Activated CD8-positive, alpha-beta memory T cell treated with anti-CD3 and anti-CD28 coated beads, Interleukin-2, amount 50 U/mL, for 48 hours (primary cell): Measurements from ENCODE around the gene ACVR1C.
"Not testable (repeated sequence)": the region's sequence is repeated elsewhere in the genome, so short reads cannot be mapped to it uniquely, and the experiment has no call there.

ENCODE experiments used
- DNase-seq: peaks from one replicate; pipeline ENCODE4 v3.0.0-alpha.2; 2020

ACVR1C gene

GRCh38 chr2:157572725-157573124 lies 55.9 kb downstream of the ACVR1C start:
- no peak for DNase-seq

- not testable (repeated sequence) for DNase-seq
Observed at GRCh38 chr2:157566623-157567022, 62.0 kb downstream of the ACVR1C start.

GRCh38 chr2:157566113-157566512 lies 62.6 kb downstream of the ACVR1C start:
- not testable (repeated sequence) for DNase-seq

- no peak for DNase-seq
Observed at GRCh38 chr2:157565550-157565949, 63.1 kb downstream of the ACVR1C start.

- DNase-seq, result no peak
Observed at GRCh38 chr2:157559890-157560289, 68.8 kb downstream of the ACVR1C start.

GRCh38 chr2:157559461-157559860 lies 69.2 kb downstream of the ACVR1C start:
- no peak for DNase-seq

- no peak for DNase-seq
Observed at GRCh38 chr2:157559061-157559460, 69.6 kb downstream of the ACVR1C start.

- DNase-seq, result no peak
Observed at GRCh38 chr2:157557770-157558169, 70.9 kb downstream of the ACVR1C start.

- no peak for DNase-seq
Observed at GRCh38 chr2:157540102-157540501, 88.6 kb downstream of the ACVR1C start.

GRCh38 chr2:157538064-157538463 lies 90.6 kb downstream of the ACVR1C start:
- DNase-seq, result no peak

- no peak for DNase-seq
Observed at GRCh38 chr2:157536815-157537214, 91.8 kb downstream of the ACVR1C start.

- no peak for DNase-seq
Observed at GRCh38 chr2:157528963-157529751, 99.5 kb downstream of the ACVR1C start.

GRCh38 chr2:157526070-157526469 lies 102.6 kb downstream of the ACVR1C start:
- DNase-seq, result no peak

GRCh38 chr2:157523270-157524247 lies 105.1 kb downstream of the ACVR1C start:
- DNase-seq, result no peak

GRCh38 chr2:157514966-157515365 lies 113.7 kb downstream of the ACVR1C start:
- DNase-seq, result not testable (repeated sequence)

GRCh38 chr2:157509744-157510143 lies 118.9 kb downstream of the ACVR1C start:
- no peak for DNase-seq

GRCh38 chr2:157508676-157509075 lies 120.0 kb downstream of the ACVR1C start:
- no peak for DNase-seq

GRCh38 chr2:157506586-157506985 lies 122.1 kb downstream of the ACVR1C start:
- no peak for DNase-seq

GRCh38 chr2:157504623-157505022 lies 124.0 kb downstream of the ACVR1C start:
- DNase-seq, result no peak

- DNase-seq, result no peak
Observed at GRCh38 chr2:157501026-157501425, 127.6 kb downstream of the ACVR1C start.

GRCh38 chr2:157500334-157500733 lies 128.3 kb downstream of the ACVR1C start:
- DNase-seq, result no peak

- DNase-seq, result no peak
Observed at GRCh38 chr2:157498483-157498882, 130.2 kb downstream of the ACVR1C start.

GRCh38 chr2:157497638-157498314 lies 130.9 kb downstream of the ACVR1C start:
- DNase-seq, result no peak
